Activated CD4-positive, alpha-beta T cell treated with anti-CD3 and anti-CD28 coated beads, Interleukin-2, amount 10 ng/mL, durations not matched to agents 24 days and 14 days (primary cell): ENCODE data around the gene GMPR. TPM values are rescaled to one million over a fixed set of nuclear protein-coding genes. Genes with fewer than 3 reads are reported as not detected.
A peak's percentile ranks its signal among the peaks of the same experiment; 100 is the strongest.

Experiments used
- DNase-seq: peaks from one replicate; pipeline ENCODE4 v3.0.0; 2022
- H3K27ac Mint-ChIP-seq: one replicate; pipeline ENCODE4 v1.8.0; 2022; ENCODE audit warnings: mild to moderate bottlenecking, mixed read lengths
- H3K27me3 Mint-ChIP-seq: one replicate; pipeline ENCODE4 v1.8.0; 2022; ENCODE audit warnings: mixed read lengths
- H3K36me3 Mint-ChIP-seq: one replicate; pipeline ENCODE4 v1.8.0; 2022; ENCODE audit warnings: low read depth, mild to moderate bottlenecking, mixed read lengths
- H3K4me1 Mint-ChIP-seq: one replicate; pipeline ENCODE4 v1.8.0; 2021; ENCODE audit warnings: mixed read lengths
- H3K4me3 Mint-ChIP-seq: one replicate; pipeline ENCODE4 v1.8.0; 2022; ENCODE audit warnings: mild to moderate bottlenecking, moderate library complexity, mixed read lengths
- H3K9me3 Mint-ChIP-seq: one replicate; pipeline ENCODE4 v1.8.0; 2021; ENCODE audit warnings: mixed read lengths
- intact Hi-C: fragments of 100-400 bp; cut with micrococcal nuclease; formaldehyde crosslinking; loops from one replicate; pipeline ENCODE4 v1.15.1; 2023
- total RNA-seq: library from RNA; stranded (reverse); gene quantifications from 2 replicates; pipeline ENCODE4 v1.2.3, GENCODE V29; 2022

The GMPR gene
- total RNA-seq, 1 donor from 2014 or later: 1.0 TPM

DNA sequence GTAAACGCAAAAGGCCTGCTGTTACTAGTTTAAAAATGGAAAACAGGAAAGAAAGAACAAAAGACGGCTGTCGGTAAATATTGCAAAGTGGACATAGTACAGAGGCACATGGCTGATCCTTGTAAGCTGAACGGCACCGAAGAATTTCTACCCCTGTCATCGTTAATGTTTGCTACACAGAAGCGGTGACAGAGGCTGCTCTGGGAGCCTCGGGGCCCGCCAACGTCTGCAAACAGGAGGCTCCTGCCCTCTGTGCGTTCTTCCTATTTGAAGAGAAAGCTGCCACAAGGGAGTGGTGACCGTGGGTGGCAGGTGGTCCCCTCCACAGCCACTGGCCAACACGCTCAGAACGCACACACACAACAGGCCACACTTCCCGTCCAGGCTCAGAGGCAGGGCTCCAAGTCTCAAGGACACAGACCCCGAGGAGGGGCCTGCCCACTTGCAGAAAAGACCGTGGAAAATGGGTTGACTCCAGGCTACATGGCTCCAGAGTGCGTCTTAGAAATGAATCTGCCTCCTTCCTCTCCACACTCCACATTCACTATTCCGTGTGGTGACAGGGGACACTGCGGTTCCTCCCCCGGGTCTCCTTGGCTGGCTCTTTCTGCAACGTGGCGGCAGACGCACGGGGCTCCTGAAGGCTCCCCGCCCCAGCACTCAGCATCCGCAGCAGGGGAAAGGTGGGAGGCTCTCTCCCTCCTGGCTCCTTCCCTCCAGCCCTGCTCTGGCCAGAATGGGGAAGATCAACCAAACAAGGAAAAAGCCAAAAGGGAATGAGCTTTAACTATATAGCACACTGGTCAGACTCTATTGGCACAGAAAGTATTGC, 64.5 kb downstream of the GMPR start:
- H3K4me3 Mint-ChIP-seq: no peak overlapping the region
- no peaks in the 10 kb centered on the region for H3K27me3 Mint-ChIP-seq
- H3K27ac Mint-ChIP-seq: no peak overlapping the region
- DNase-seq: no peak
- H3K4me1 Mint-ChIP-seq: peaks cover 7% of the 10 kb centered on the region
- peaks cover 28% of the 10 kb centered on the region for H3K36me3 Mint-ChIP-seq
- no peaks in the 10 kb centered on the region for H3K9me3 Mint-ChIP-seq
- intact Hi-C loops: no loop called here

DNA sequence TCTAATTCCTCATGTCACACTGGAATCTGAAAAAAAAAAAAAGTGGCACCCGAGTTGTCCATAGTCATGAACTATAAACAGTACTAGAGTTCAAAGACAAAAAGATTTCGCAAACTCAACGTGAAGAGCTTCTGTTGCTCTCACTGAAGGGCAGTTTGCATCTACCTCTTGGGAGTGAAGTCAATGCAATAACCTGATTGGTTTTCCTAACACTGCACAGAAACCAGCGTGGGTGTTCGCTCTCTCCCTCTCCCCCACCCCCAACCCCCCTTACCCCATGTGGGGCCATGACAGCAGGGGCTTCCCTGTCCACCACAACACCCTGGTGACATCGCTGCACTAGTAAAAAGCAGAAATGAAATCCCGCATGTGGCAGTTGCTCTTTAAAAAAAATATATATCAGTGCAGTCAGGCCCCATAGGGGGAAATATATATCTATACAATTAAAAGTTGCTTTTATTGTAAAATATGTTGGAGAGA, 66.9 kb downstream of the GMPR start:
- DNase-seq: no peak
- Mint-ChIP-seq H3K27me3 (no peaks in the 10 kb centered on the region), H3K4me1 (peaks cover 7% of the 10 kb centered on the region), H3K4me3 (no peak overlapping the region), H3K27ac (no peak overlapping the region), H3K9me3 (no peaks in the 10 kb centered on the region), H3K36me3 (peaks cover 34% of the 10 kb centered on the region)
- intact Hi-C loops: no loop called here

DNA sequence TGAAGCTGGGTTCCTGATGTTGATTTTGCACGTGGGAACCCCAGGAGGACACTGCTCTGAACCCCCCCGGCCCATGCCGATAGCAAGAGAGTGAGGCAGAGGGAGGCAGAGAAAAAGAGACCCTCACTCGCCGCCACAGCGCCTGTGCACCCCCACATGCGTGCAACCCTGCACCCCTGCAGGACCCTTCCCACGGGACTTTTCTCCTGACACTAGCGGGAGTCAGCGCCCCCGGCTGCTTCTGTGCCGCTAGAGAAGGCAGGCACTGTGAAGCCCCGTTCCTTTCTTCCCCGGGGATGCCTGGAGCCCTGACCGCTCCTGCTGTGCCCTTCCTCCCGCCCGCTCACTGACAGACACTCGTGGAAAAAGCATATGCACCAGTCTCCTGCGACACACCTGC, 67.4 kb downstream of the GMPR start:
- Mint-ChIP-seq H3K27ac (no peak overlapping the region), H3K4me1 (peaks cover 7% of the 10 kb centered on the region), H3K27me3 (no peaks in the 10 kb centered on the region), H3K36me3 (peaks cover 34% of the 10 kb centered on the region), H3K9me3 (no peaks in the 10 kb centered on the region), H3K4me3 (no peak overlapping the region)
- intact Hi-C loops: no loop called here
- DNase-seq: no peak

DNA sequence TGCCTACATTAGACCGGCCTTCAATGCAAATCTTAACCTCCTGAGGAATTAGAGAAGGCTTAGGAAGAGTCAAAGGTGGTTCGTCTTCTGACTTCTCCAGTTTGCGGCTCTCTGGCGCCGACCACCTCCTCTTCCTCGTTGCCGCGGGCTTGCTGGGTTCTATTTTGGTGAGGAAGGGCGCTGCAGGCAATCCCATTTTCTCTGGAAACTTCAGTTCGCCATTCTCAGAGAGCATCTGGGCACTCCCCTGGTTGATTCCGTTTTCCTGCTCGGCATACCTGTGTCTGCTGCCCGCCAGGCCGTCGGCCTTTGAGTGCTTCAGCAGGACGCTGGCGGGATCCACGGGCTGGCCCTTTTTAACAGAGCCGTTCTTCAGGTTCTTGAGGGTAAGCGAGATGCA, 67.9 kb downstream of the GMPR start:
- Mint-ChIP-seq H3K9me3 (no peaks in the 10 kb centered on the region), H3K4me1 (peaks cover 7% of the 10 kb centered on the region), H3K27me3 (no peaks in the 10 kb centered on the region), H3K36me3 (peaks cover 34% of the 10 kb centered on the region), H3K4me3 (no peak overlapping the region), H3K27ac (no peak overlapping the region)
- intact Hi-C loops: no loop called here
- DNase-seq: no peak

DNA sequence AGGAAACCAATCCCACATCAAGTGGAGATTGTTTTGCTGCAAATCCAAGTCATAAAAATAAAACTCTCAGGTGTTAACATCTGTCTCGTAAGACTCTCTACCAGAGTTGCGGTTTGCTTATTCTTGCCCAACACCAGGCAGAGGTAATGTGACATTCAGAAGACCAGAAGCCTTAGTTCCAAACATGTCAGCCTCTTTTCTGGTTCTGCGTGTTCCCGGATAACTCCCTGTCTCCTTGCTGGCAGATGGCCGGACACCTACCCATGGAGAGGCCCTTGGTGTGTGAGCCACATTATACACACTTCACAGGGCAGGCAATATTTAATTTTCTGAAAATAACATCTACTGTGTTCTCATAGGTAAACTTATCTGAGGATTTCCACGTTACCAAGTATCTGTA, 73.4 kb downstream of the GMPR start:
- no peaks in the 10 kb centered on the region for H3K27me3 Mint-ChIP-seq
- H3K4me1 Mint-ChIP-seq: peaks cover 6% of the 10 kb centered on the region
- no peak overlapping the region for H3K27ac Mint-ChIP-seq
- H3K4me3 Mint-ChIP-seq: no peak overlapping the region
- H3K36me3 Mint-ChIP-seq: peaks cover 16% of the 10 kb centered on the region
- intact Hi-C loops: no loop called here
- DNase-seq: no peak
- no peaks in the 10 kb centered on the region for H3K9me3 Mint-ChIP-seq

DNA sequence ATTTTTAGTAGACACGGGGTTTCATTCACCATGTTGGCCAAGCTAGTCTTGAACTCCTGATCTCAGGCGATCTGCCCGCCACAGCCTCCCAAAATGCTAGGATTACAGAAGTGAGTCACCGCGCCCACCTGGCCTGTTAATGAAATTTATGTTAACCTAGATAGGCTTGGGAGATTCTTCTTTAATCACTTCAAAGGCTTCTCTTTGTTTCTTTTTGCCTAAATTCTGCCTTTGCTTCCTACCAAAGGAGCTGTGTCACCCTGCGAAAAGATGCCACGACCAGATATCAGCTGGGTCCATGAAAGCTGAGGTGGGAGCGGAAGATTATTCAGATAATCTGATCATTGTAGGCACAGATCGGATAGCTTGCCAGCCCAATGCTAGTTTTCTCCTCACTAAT, 75.3 kb downstream of the GMPR start:
- no peak overlapping the region for H3K4me3 Mint-ChIP-seq
- H3K27me3 Mint-ChIP-seq: no peaks in the 10 kb centered on the region
- peaks cover 18% of the 10 kb centered on the region for H3K36me3 Mint-ChIP-seq
- no peak for DNase-seq
- H3K4me1 Mint-ChIP-seq: peaks cover 24% of the 10 kb centered on the region
- no peak overlapping the region for H3K27ac Mint-ChIP-seq
- no peaks in the 10 kb centered on the region for H3K9me3 Mint-ChIP-seq
- intact Hi-C loops: no loop called here

DNA sequence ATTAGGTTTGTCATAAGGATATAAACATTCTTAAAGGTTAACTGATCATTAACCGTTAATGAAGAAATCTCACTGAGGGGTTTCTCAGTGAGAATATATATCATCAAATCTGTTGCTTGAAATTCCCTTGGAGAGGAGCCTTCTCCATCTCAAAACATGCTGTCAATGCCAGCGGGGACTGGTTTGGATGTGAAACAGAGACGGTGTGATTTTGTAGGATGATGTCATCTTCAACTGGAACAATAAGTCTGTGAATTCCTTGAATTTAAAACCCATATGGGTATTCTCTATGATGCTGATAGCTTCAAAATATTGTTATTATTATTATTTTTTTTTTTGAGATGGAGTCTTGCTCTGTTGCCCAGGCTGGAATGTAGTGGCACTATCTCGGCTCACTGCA, 75.9 kb downstream of the GMPR start:
- intact Hi-C loops: no loop called here
- DNase-seq: no peak
- H3K36me3 Mint-ChIP-seq: peaks cover 16% of the 10 kb centered on the region
- H3K4me1 Mint-ChIP-seq: peaks cover 29% of the 10 kb centered on the region
- H3K4me3 Mint-ChIP-seq: no peak overlapping the region
- no peaks in the 10 kb centered on the region for H3K27me3 Mint-ChIP-seq
- H3K27ac Mint-ChIP-seq: no peak overlapping the region
- no peaks in the 10 kb centered on the region for H3K9me3 Mint-ChIP-seq

DNA sequence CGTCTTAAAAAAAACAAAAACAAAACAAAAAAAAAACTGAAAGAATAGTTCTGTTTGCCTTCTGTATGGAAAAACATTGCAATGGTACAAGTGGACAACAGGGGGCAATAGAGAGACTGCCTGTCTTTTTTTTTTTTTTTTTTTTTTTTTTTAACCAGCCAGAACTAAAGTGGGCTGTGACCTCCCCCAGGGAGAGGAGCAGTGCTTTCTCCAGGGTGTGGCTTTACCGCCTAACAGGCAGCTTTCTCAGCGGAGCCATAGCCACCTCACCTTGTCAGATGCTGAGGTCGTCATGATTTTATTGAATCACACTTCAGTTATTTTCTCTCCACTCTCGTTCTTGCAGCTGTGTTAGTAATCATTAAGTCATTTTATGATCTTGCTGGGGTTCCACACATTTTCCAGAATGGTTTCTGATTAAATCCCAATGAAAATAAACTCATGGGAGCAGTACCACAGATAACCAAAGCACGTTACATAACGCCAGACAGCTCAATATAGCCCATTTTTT, 78.4 kb downstream of the GMPR start:
- H3K9me3 Mint-ChIP-seq: no peaks in the 10 kb centered on the region
- H3K27me3 Mint-ChIP-seq: no peaks in the 10 kb centered on the region
- peaks cover 46% of the 10 kb centered on the region for H3K4me1 Mint-ChIP-seq
- peak overlapping the region; percentile 43 for H3K27ac Mint-ChIP-seq
- peaks cover 14% of the 10 kb centered on the region for H3K36me3 Mint-ChIP-seq
- intact Hi-C loops: no loop called here
- no peak overlapping the region for H3K4me3 Mint-ChIP-seq
- DNase-seq: peak; percentile 81

DNA sequence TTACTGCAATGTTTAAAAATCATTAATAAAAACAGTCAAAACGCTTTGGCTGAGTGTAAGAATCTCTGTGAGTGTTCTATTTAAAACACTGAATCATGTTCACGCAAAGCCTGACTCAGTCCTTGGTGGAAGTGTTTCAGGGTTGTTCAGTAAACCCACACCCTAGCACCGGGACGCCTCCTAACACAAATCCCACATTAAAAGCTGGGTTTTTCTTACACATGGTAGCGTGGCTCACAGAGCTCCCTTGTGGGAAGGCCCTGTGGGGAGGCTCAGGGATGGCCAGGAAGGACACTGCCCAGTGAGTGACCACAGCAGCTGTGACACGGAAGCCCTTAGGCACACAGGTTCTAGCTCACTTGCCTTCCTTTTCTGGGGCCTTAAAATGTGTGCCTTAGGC, 80.2 kb downstream of the GMPR start:
- no peaks in the 10 kb centered on the region for H3K9me3 Mint-ChIP-seq
- H3K27me3 Mint-ChIP-seq: no peaks in the 10 kb centered on the region
- peaks cover 18% of the 10 kb centered on the region for H3K36me3 Mint-ChIP-seq
- peaks cover 61% of the 10 kb centered on the region for H3K4me1 Mint-ChIP-seq
- intact Hi-C loops: no loop called here
- H3K27ac Mint-ChIP-seq: peak overlapping the region; percentile 84
- DNase-seq: peak; percentile 77
- peak overlapping the region; percentile 73 for H3K4me3 Mint-ChIP-seq

DNA sequence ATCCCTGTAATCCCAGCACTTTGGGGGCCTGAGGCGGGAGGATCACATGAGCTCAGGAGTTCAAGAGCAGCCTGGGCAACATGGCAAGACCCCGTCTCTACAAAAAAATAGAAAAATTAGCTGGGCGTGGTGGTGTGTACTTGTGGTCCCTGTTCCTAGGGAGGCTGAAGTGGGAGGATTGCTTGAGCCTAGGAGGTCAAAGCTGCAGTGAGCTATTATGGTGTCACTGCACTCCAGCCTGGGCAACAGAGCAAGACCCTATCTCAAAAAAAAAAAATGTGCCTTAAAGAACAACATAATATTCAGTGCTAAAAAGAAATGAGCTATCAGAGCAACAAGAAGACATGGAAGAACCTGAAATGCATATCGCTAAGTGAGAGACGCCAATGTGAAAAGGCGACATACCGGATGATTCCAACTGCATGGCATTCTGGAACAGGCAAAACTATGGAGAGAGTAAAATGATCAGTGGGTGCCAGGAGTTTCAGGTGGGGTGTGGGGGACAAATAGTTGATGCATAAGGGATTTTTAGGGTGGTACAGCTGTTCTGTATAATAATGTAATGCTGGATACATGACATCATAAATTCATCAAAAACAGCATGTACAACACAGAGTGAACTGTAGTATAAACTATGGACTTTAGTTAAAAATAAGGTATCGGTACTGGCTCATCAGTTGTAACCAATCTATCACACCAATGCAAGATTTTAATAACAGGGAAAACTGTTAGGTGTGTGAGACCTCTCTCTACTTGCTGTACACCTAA, 80.8 kb downstream of the GMPR start:
- H3K9me3 Mint-ChIP-seq: no peaks in the 10 kb centered on the region
- peak overlapping the region; percentile 73 for H3K4me3 Mint-ChIP-seq
- DNase-seq: no peak
- no peaks in the 10 kb centered on the region for H3K27me3 Mint-ChIP-seq
- peaks cover 18% of the 10 kb centered on the region for H3K36me3 Mint-ChIP-seq
- H3K27ac Mint-ChIP-seq: peak overlapping the region; percentile 84
- intact Hi-C loops: no loop called here
- H3K4me1 Mint-ChIP-seq: peaks cover 61% of the 10 kb centered on the region

DNA sequence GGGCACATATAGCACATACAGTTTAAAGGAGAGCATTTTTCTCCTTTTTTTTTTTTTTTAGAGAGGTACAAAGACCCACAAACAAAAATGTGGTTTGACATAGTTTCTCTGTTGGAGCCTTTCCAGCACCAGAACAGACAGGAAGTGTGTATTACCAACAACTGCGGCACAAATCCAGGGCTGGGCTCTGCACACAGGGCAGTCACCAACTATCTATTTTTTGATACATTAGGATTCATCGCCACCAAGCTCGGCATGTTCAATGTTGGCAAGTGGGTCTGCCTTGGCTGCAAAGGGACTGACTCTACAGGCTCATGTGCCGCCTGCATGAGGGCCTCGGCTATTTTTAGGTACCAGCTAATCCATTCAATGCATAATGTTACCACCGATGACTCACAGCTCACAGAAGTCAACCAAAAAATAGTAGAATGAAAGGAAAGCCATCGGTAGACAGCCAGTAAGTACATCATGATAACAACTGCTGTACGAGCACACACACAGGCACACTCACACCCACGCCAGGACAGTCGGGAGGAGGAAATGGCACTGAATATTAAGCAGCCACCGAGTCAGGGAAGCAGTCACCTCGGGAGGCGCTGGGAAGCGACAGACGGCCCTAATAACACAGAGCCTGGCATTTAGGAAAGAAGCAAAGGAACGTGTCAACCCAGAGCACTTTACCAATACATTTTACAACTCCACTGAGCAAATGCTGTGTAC, 81.6 kb downstream of the GMPR start:
- peak overlapping the region; percentile 73 for H3K4me3 Mint-ChIP-seq
- no peaks in the 10 kb centered on the region for H3K27me3 Mint-ChIP-seq
- H3K4me1 Mint-ChIP-seq: peaks cover 66% of the 10 kb centered on the region
- peak; percentile 90 for DNase-seq
- intact Hi-C loops: loop anchor here (2.0 to 5.0 kb wide), 8 partner anchors 83 to 637 kb away; partner anchors contain the start of gene GMPR
- peaks cover 23% of the 10 kb centered on the region for H3K36me3 Mint-ChIP-seq
- no peaks in the 10 kb centered on the region for H3K9me3 Mint-ChIP-seq
- peak overlapping the region; percentile 84 for H3K27ac Mint-ChIP-seq

DNA sequence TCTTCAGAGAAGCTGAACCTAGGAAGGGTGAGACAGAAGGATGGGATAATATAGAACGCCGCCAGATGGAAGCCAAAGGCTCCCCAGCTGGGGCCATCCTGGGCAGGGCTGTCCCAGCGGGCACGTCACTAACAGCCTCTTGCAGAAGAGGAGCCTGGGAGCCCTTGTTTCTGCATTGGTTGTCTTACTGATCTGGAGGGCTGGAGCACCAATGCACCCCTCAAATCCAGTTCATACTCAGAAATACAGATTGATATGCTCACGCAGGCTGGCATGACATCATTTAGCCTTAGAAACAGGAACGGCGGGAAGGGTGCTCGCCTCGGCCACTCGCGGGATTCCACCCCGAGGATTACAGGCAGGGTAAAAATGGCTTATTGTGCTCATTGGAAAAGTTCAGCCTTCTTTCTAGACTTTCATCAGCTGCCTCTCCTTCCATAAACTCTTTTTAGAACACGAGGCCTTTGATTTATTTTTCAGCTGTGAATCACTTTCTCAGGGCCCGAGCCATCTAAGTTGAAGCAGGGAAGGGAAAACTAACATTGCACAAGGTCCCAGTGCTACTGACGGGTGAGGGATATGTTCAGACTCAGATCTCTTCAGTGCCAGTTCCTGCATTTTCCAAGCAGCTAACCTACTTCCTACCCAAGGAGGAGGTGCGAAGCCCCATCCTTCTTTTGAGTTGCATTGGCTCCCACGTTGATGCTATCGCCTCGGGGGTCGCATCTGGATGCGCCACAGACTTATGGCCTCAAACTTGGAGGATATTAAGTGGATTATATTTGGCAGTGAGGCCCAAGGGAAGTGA, 82.3 kb downstream of the GMPR start:
- H3K27me3 Mint-ChIP-seq: no peaks in the 10 kb centered on the region
- H3K36me3 Mint-ChIP-seq: peaks cover 25% of the 10 kb centered on the region
- H3K4me1 Mint-ChIP-seq: peaks cover 73% of the 10 kb centered on the region
- peak overlapping the region; percentile 84 for H3K27ac Mint-ChIP-seq
- no peak for DNase-seq
- intact Hi-C loops: loop anchor here (2.0 to 5.0 kb wide), 8 partner anchors 83 to 637 kb away; partner anchors contain the start of gene GMPR
- H3K4me3 Mint-ChIP-seq: peak overlapping the region; percentile 73
- no peaks in the 10 kb centered on the region for H3K9me3 Mint-ChIP-seq

DNA sequence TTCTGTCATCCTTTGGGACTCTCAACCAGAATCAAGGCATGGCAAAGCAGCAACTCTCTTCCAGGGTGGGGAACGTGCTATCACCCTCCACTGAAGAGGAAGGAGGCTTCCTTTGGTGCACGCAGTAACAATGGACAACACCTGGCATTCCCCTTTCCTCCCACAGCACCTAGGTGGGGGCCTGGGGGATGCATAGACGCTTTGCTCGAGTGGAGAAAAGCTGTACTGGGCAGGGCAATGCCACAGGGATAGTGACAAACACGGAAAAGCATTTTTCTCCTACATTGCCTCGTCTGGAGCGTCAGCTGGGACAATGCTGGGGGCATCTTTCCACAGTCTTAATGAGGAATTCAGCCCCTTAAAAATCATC, 82.9 kb downstream of the GMPR start:
- H3K4me3 Mint-ChIP-seq: no peak overlapping the region
- H3K4me1 Mint-ChIP-seq: peaks cover 75% of the 10 kb centered on the region
- no peak for DNase-seq
- H3K27ac Mint-ChIP-seq: peak overlapping the region; percentile 84
- no peaks in the 10 kb centered on the region for H3K9me3 Mint-ChIP-seq
- H3K36me3 Mint-ChIP-seq: peaks cover 31% of the 10 kb centered on the region
- intact Hi-C loops: loop anchor here (2.0 to 5.0 kb wide), 8 partner anchors 84 to 636 kb away; partner anchors contain the start of gene GMPR
- no peaks in the 10 kb centered on the region for H3K27me3 Mint-ChIP-seq
